HG03139 (cell line): ENCODE data around the gene HDGFL2.

Source experiments
- ATAC-seq: cut with Tn5 transposase; IDR thresholded peaks from one replicate; pipeline ENCODE4 v1.9.1; 2021; ENCODE audit not compliant: unreplicated experiment

The HDGFL2 gene

DNA sequence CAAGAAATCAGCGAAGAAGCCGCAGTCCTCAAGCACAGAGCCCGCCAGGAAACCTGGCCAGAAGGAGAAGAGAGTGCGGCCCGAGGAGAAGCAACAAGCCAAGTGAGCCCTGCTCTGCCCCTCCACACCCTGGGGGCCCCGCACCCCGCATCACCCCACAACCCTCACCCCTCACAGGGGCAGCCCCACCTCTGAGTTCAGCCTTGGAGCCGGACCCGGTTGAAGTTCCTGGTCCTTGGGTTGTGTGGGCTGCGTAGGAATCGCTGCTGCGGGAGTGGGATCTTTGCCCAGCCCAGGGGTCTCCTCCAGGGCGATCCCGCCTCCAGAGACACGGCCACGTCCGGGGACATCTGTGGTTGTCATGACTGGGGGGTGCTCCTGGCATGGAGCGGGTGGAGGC lies 24.2 kb downstream of the HDGFL2 start:
- no peak for ATAC-seq

DNA sequence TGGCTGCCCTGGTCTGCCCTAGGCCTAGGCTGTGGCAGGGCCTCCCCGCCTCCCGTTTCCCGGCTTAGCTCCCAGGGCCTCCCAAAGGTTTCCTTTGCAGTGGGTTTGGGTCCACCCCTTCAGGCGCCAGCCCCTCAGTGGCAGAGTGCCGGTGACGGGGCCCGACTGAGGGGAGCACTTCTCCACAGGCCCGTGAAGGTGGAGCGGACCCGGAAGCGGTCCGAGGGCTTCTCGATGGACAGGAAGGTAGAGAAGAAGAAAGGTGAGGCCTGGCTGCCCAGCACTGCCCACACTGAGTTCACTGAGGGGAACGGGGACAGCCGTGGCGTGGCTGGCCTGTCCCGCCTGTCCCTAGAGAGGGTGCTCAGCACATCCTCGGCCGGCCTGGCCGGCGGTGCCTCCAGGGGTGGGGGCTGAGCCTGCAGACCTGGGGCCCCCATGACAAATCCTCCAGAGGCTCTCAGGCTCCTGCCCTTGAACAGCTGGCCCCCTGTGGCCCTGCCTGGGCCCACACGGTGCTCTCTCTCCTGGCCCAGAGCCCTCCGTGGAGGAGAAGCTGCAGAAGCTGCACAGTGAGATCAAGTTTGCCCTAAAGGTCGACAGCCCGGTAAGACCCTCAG lies 25.8 kb downstream of the HDGFL2 start:
- ATAC-seq = no peak

DNA sequence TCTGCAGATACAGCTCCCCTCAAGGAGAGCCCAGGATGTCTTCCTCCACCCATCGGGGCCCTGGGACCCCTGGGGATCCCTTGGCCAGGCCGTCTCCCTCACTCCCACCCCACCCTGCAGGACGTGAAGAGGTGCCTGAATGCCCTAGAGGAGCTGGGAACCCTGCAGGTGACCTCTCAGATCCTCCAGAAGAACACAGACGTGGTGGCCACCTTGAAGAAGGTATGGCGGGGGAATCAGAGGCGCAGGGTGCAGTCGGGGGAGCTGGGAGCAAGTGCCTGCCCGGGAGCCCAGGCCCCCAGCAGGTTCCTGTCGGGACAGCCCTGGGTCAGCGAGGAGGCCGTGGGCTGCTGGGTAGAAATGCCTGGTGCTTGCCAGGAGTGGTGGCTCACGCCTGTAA lies 26.6 kb downstream of the HDGFL2 start:
- ATAC-seq = no peak

DNA sequence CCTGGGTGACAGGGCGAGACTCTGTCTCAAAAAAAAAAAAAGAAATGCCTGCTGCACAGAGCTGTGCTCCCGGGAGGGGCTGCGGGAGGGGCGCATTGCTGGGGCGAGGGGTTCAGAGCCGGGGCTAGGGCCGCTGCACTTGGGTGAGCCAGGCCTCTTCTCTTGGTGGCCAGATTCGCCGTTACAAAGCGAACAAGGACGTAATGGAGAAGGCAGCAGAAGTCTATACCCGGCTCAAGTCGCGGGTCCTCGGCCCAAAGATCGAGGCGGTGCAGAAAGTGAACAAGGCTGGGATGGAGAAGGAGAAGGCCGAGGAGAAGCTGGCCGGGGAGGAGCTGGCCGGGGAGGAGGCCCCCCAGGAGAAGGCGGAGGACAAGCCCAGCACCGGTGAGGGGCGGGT lies 27.2 kb downstream of the HDGFL2 start:
- ATAC-seq = no peak

DNA sequence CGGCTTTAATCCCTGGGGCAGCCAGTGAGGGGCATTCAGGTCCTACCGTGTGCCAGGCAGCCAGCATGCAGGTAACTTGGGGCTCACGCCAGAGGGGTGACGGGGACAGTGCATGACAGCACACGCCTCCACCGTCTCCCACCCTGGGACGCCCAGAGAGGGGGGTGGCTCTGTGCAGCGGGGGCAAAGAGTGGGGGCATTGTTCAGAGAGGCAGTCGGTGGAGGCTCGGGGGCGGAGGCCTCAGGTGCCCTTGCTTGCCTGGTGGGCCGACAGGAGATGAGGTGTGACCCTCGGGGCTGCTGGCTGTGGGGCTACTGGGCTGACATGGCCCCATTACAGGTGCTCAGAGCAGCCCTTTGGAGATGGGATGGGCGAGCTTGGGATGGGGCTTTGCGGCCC lies 27.8 kb downstream of the HDGFL2 start:
- ATAC-seq = no peak

DNA sequence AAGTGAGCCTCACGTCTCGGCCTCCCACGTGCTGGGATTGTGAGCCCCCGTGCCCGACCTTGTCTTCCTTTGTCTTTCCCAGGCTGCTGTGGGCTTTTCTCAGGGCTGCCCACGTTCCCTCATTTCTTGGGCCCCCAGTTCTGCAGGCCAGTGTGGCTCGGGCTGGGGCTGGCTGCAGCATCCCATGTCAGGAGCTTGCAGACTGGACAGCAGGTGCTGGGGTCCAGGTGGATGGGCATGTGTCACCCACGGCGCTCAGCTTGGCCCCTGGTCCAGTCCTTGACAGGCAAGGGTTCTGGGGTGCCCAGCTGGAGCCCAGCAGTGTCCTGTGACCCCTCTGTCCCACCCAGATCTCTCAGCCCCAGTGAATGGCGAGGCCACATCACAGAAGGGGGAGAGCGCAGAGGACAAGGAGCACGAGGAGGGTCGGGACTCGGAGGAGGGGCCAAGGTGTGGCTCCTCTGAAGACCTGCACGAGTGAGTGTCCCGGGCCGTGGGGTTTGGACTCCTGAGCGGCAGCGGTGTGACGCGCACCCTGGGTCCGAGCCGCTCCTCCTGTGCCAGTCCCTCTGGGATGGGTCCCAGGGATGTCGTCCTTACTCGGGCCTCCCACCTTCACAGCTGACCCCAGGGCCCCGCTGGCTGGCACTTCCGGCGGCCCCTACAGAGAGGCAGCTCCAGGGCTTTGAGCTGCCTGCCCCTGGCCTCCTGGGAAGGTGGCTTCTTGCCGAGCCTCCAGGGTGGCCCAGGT lies 28.9 kb downstream of the HDGFL2 start:
- no peak for ATAC-seq

DNA sequence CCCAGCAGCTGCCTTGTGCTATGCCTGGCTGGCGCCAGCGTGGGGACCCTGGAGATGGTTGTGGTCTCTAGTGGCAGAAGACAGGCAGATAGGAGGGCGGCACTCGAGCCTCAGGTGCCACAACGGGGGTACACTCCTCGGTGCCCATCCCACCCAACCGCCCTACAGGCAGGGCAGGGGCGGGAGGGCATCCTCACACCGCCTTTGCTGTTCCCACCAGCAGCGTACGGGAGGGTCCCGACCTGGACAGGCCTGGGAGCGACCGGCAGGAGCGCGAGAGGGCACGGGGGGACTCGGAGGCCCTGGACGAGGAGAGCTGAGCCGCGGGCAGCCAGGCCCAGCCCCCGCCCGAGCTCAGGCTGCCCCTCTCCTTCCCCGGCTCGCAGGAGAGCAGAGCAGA lies 29.6 kb downstream of the HDGFL2 start:
- no peak for ATAC-seq

DNA sequence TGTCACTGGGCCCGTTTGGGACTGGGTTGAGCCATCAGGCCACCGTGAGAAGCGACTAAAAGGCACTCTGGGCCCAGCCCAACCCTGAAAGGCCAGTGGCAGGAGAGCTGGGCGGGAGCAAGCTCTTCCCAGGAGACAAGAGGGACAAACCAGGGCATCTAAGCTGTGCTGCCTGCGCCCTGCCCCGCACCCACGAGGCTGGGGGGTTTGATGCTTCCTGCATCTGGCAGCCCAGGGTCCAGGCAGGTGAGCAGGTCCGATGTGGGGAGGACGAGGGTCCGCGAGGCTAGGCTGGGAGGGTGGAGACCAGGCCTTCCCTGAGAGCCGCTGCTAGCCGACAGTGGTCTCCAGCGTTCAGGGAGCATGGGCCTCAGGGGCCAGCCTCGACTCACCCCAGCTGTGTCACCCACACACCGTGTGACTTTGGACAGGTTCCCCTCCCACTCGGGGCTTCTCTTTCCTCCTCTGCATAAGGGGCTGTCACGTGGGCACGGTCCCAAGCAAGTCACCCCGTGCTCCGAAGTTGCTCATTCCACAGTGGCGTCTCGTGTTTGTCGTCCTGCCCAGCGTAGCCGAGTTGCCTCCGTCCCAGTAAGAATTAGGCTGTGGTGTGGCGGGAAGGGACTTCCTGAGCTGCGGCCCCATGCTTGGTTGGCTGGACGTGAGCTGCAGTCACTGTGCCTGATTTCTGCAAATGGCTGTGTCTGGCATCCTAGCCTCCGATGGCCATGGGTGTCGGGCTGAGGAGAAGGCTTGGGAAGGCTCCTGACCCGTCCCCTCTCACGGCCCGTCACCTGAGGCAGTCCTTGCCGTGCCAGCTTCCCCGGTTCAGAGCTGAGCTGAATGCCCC lies 30.4 kb downstream of the HDGFL2 start:
- ATAC-seq = no peak

DNA sequence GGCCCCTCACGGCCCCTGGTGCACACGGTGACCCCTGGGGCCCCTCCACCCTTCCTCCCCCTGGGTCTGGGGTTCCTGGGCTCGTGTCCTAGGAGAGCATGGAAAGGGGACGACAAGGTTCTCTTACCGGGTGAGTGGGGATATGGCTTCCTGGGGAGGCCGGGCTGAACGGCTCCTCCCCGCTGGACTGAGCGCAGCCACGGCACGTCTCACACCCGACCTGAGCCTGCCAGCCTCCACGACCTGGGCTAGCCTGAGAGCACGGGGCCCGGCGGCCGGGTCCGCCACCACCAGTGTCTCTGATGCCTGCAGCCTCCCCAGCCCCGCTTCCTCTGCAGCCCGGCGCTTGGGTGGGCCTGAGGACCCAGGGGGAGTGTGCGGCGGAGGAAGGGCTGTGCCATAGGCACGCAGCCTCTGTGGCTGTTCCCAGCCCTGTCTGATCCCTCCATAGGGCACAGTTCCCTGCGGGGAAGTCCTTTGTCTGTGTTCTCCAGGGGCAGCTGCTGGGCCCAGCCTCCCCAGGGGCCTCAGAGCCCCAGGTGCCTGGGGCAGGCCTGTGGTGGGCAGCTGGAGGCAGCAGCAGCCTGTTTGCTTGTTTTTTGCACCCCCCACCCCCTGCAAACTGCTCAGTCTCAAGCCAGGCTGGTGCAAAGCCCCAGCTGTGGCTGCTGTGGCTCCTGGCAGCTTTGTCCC lies 31.2 kb downstream of the HDGFL2 start:
- ATAC-seq = no peak

DNA sequence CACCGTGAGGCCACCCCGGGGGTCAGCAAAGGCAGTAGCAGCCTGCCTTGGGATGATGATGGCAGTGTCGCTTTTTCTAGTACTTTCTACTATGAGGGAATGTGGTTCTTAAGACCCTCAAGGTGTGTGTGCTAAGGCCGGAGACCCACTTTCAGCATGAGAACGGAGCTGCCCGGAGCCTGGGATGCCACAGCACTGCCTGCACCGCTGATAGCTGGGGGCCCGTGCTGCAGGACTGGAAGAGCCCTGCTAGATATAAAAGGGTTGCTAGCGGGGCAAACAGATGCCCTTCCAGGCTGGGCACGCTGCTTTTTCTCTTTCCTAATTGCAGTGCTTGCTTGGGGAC lies 31.7 kb downstream of the HDGFL2 start:
- ATAC-seq = no peak

DNA sequence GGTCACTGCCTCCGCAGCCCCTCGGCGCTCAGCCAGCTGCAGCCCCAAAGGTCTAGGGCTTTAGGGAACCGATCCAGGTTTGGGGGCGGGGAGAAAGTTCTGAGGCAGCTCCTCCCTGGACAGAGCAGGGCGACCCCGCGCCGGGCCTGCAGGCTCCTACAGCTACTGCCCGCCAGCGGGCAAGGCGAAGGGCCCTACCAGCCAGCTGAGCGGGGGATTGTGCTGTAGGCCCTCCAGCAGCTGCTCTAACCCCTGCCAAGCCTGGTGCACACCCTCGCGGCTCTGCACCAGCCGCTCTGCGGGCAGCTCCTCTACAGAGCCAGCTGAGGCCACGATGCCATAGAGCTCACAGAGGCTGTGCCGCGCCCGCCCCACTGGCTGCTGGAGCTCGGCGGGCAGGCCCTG lies 32.2 kb downstream of the HDGFL2 start:
- ATAC-seq = no peak

DNA sequence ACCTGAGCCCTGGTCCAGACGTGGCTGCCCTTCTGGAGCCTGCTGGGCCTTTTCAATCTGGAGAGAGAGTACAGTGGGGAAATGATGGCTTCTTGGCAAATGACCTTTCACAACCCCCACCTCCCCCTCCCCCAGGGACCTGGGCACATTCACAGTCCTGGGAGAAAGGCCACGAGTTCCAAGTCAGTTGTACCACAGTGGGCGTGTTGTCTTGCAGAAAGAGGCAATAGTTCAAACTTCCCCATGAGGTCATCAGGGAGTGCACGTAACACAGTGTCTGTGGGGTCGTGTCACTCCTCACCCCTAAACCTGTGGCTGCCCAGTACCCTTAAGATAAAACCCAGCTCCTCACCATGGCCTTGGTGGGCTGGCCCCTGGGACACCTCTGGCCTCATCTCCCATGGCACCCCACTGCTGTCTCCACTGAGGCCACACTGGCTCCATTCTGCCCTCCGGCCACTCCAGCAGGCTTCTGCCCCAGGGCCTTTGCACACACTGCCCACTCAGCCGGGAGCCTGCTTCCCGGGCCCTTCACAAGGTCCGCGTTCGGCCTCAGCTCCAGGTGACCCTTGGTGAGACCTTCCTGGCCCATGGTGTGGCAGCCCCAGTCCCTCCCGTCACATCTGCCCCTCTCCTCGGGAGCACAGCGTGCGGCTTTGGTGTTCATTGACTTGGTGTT lies 32.9 kb downstream of the HDGFL2 start:
- no peak for ATAC-seq

DNA sequence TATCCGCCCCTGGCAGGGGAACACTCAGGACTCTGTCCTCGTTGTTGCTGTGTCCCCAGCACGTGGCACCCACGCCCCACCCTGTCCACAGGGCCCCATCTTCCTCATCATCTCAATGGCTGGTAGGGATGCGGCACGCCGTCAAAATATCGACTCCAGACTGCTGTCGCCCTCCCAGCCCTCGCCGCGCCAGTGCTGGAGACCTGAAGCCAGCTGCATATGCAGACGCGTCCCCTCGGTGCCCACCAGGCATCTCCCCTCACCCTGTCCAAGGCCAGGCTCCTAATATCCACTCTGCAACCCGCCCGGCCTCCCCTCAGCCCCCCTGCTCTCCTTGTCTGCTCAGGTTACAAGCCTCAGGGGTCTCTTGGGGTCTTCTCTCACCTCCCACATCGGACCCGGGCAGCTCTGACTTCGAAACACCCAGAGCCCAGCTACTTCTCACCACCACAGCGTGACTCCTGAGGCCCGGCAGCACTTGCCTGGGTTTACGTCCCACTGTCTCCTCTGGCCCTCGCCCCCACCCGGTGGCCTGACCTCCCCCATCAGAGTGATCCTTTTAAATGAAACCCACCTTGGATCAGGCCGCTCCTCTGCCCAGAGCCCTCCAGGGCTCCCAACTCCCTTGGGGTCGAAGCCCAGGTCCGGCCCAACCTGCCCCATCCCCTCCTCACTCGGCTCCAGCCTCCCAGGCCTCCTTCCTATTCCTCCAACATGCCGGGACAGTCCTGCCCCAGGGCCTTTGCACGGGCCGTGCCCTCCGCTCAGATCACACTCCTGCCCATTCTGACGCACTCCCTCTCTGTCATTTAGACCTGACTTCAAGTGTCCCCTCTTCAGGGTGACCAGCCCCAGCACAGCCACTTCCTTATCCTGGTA lies 33.7 kb downstream of the HDGFL2 start:
- ATAC-seq = no peak

DNA sequence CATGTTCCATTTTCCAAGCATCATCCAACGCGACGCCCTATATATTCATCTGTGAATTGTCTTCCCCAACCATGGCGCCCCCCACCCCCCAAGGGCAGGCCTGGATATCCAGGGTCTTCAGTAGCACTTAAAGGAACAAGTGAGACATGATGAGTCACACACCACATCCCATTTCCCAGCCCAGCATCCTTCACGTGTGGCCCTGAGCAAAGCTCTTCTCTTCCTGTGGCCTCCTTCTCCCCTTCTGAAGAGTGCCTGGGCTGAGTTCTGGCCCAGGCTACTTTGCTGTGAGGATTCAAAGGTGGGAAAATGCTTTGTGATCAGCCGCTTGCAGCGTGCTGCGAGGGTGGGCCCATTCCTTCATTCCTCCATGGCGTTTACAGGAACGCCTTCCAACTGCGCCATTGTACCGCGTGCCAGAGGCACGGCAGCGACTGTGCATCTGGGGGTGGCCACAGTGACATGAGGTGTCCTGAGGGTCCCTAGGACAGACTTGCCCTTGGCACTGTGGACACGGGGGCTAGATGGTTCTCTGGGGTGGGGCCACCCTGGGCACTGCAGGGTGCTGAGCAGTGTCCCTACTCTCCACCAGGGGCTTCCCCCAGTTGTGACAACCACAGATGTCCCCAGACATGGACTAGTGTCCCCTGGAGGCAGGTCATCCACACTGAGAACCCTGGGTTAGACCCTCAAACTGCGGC lies 34.5 kb downstream of the HDGFL2 start:
- ATAC-seq = no peak

DNA sequence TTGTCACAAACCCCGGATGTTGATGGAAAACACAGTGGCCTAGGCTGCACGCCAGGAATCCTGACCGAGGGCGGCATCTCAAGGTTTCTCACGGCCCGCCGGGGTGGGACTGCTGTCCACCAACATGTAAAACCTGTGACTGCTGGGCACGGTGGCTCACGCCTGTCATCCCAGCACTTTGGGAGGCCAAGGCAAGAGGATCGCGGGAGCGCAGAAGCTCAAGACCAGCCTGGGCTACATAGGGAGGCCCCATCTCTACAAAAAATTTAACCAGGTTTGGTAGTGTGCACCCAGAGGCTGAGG lies 35.0 kb downstream of the HDGFL2 start:
- ATAC-seq = no peak

DNA sequence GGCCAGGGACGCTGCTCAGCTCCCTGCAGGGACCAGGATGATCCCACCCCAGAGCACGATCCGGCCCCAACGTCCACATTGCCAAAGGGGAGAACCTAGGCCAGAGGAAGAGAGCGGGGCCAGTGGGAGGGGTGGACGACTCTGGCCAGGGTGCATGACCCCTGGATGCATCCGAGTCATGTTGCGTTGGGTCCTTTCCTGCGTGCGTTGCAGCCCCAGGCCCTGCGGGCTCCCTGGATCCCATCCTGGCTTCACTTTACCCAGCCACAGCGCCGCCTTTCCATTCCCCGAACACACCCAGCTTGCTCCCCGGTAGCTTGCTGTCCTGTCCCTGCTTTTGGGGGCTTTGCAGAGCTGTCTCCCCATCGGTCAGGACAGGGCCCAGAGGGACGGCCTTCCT lies 35.7 kb downstream of the HDGFL2 start:
- no peak for ATAC-seq

DNA sequence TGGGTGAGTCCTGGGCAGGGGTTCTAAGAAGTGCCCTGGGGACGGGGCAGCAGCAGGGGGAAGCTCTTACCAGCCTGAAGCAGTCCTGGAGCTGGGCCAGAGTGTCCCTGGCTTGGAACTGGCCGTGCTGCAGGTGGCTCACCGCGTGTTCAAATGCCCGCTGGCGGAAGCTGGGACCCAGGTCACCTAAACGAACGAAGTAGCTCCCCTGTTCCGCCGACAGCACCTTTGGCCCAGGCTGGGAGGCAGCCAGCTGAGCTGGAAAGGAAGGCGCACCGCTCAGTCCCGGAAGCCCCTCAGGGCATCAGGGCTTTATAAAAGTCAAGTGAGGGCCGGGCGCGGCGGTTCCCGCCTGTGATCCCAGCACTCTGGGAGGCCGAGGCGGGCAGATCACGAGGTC lies 36.6 kb downstream of the HDGFL2 start:
- no peak for ATAC-seq

DNA sequence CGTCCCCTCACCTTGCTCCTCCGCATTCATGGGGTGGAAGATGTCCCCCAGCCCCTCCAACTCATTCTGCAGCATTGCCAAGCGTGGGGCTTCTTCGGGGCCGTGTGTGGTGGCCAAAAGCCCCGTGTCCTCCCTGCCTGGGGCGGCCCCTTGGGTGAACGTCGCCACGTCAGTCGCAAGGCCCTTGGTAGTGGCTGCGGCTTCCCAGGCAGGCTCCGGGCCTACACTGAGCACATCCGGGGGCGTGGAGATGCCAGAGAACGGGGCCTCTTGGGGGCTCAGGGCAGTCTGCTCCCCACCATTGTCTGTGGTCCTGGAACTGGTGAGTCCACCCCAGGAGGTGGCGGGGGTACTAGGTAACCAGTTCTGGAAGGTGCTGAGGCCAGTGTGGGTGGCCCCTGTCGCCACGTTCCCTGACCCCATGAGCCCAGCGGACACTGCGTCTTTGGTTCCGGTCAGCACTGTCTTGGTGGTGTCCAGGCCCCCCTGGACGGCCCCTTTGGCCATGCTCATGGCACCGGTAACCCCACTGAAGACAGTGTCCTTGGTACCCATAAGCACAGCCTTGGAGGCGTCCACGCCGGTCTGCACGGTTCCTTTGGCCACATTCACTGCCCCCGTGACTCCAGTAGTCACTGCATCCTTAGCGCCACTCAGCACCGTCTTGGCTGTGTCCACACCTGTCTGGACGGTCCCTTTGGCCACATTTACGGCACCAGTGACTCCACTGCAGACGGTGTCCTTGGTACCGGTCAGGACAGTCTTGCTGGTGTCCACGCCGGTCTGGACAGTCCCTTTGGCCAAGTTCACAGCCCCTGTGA lies 38.5 kb downstream of the HDGFL2 start:
- ATAC-seq = no peak
